NCI-H748 (cell line): Measurements from ENCODE around the gene MRFAP1L1.
A peak's percentile ranks its signal among the peaks of the same experiment; 100 is the strongest.
"Not testable (repeated sequence)": the region's sequence is repeated elsewhere in the genome, so short reads cannot be mapped to it uniquely, and the experiment has no call there.

Experiments
- DNase-seq: peaks from one replicate; lab custom pipeline; 2025; ENCODE audit not compliant: unreplicated experiment; lab: John Stamatoyannopoulos, UW

MRFAP1L1 gene

DNA sequence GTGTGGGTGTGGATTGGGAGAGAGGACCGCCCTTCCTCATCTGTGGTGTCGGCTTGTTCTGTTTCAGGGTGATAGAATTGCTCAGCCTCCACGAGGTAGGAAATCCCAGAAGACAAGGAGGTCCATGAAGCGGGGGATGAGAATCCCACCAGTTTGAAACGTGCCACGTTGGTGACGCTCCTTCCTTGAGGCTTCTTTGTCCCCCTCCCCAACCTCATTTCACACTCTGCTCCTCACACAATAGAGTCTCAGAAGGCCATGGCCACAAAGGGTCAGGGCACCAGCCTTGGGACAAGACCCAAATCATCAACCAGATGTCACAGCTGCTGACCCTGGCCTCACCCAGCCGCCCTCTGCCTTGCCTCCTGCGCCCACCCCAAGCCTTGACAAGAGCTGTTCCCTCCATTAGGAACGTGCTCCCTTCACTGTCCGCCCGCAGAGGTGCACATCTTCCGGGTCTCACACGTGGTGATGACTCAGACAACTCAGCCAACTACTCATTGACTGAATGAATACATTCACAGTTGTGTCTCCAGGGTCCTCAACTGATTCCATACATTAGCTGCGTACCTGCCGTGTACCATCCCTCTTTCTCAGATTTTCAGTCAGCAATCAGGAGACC lies 24.6 kb upstream of the MRFAP1L1 start:
- DNase-seq, result no peak

DNA sequence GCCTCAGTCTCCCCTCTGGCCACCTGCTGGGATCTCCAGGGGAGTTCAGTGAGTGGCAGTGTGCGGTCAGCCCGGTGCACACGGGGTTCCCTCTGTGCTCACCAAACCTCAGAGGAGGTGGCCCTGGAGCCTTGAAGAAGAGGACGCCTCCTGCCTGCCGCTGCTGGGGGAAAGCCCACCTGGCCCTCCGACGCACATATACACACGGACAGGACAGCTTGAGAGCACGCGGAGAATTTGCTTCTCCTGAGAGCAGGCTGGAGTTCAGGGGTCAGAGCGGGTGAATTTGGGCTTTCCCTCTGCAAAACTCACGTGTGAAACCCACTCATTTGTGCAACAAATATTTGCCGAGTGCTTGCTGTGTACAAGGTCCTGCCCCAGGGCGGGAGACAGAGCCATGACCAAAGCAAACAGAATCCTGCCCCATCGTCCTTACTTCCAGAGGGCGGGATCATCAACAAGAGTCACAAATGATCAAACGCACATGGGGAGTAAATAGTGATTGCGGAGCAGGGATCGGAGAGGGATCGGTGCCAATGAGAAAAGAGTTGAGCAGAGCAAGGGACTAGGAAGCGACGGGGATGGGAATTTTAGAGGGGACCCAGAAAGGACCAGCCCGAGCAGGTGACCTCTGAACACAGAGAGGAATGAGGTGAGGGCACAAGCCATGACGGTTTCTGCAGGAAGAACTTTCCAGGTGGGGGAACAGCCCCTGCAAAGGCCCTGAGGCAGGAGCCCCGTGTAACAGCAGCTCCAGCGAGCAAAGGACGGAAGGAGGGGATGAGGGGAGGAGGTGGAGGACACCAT lies 23.9 kb upstream of the MRFAP1L1 start:
- DNase-seq, result no peak

DNA sequence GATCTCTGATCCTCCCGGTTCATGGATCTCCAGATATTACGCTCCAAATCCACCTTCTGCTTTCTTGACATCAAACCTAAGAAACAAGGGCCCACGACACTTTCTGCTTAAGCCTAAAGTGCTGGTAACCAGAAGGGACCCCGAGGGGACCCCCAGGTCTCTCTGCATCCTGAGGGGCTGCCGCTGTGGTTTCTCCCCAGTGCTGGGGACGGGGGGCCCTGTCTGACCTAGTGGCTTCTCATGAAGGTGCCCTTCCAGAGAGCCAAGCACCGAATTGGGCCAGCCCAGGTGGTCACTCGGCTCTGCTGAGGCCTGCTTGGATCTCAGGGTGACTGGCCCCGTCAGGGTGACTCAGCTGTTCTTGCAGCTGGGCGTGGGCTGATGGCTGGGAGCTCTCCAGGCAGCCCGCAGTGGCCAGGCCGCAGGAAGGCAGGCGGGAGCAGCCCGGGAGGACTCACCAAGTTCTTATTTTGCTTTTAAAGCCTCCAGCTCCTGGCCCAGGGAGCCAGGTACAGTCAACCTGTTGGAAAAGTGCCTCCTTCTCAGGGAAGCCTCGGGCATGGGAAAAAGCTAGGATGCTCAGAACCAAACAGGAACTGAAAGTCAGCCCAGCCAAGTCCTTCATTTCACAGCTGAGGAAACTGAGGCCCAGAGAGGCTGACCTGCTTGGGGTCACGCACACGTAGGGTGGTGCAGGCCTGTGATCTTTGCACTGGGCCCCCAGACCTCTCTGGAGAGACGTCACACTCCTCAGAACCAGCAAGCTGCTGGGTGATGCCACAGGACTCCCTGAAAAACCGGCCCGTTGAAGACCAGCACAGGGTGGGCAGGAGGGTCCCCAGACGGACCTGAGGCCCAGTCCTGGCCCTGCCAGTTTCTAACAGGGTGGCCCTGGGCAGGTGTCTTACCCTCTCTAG lies 23.0 kb upstream of the MRFAP1L1 start:
- no peak for DNase-seq

DNA sequence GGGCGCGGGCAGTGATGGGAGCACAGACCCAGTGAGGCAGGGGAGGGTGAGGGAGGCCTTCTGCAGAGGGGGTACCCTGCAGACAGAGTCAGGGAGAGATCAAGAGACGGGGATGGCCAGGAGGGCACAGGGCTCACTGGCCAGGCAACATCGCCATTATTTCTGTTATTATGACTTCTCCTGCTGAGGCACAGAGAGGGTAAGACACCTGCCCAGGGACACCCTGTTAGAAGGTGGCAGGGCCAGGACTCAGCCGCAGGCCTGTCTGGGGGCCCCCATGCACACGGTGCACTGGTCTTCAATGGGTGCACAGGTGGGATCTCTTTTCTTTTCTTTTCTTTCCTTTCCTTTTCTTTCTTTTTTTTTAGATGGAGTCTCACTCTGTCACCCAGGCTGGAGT lies 22.1 kb upstream of the MRFAP1L1 start:
- no peak for DNase-seq

DNA sequence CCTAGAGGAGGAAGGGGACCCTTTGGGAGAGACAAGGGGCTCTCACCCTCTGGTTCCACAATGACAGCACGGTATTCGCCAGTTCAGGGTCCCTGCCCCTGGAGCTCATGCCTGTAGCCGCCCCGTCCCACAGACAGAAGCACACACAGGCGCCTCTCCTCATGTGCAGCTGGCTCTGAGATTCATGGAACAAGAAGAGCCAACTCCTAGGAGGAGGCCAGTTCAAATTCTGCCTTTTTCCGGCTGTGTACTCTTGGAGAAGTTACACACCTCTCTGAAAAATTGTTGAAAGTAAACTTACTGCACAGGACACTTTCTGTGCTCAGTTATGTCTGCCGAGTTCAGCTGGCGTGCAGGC lies 21.6 kb upstream of the MRFAP1L1 start:
- DNase-seq, result no peak

DNA sequence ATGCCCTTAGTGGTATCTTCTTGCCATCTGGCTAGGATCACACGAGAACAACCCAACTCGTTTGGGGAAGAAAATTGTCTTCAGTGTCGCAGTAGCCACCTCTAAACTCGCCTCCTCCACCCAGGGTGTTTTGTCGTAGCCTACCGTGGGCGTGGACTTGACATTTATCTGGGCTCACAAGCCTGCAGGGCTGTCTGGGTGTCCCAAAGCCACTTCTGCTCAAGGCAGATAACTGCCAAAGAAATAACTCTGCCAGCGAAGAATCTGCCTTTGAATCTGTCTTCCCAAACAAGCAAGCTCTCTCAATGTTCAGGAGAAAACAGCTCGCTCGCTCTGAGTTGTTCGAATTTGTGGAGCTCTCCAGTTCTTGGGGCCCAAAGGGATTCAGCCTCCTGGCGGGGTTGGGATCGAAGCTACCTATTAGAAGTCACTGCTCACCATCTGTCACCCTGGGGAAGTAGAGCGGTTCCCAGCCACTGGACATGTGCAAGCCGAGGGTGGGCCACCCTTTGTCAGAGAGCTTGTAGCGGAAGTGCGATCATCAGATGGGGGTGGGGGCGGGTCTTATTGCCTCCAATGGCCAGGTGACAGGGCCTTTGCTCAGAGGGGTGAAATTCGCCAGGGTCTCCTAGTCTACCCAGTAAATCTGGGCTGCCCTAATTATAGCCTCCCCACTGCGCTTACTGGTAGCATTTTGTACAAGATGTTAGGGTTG lies 21.1 kb upstream of the MRFAP1L1 start:
- no peak for DNase-seq

DNA sequence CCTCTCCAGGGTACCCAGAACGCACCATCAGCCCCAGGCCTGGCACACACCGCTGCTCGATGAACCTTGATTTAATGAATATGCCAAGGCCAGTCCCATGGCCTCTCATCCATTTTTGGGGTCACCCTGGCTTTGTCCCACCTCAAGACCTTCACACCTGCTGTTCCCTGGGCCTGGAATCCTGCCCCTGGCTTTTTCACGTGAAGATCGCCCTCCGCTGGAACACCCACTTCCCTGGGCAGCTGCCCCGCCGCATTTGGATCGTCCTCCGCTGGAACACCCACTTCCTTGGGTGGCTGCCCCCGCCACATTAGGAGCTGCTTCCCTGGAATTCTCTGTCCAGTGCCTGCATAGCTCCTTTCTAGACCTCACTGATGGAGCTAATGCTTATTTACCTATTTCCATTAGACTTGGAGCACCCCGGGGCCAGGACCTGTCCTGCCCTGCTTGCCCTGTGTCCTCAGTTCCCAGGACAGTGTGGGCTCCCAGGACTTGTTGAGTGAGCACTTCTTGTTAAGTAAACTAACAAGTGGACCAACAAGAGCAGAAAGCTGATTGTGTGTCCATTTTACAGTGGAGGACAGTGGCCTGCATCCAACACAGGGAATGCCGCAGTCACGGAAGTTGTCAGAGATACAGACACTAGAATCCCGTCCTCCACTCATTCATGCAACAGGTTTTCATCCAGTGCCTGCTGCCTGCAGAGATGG lies 18.8 kb upstream of the MRFAP1L1 start:
- no peak for DNase-seq

DNA sequence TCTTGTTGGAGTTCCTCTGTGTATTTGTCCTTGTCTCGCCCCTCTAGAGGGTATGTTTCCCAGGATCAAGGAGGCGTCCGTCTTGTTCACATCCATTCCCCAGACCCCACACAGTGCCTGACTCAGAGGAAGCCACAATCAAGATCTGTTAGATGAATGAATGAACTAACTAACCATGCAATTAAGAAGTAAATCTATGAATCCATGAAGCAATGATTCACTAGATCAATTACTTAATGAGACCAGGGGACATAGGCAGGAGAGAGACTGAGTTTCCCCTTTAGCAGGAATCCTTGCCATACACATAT lies 18.2 kb upstream of the MRFAP1L1 start:
- DNase-seq, result no peak

DNA sequence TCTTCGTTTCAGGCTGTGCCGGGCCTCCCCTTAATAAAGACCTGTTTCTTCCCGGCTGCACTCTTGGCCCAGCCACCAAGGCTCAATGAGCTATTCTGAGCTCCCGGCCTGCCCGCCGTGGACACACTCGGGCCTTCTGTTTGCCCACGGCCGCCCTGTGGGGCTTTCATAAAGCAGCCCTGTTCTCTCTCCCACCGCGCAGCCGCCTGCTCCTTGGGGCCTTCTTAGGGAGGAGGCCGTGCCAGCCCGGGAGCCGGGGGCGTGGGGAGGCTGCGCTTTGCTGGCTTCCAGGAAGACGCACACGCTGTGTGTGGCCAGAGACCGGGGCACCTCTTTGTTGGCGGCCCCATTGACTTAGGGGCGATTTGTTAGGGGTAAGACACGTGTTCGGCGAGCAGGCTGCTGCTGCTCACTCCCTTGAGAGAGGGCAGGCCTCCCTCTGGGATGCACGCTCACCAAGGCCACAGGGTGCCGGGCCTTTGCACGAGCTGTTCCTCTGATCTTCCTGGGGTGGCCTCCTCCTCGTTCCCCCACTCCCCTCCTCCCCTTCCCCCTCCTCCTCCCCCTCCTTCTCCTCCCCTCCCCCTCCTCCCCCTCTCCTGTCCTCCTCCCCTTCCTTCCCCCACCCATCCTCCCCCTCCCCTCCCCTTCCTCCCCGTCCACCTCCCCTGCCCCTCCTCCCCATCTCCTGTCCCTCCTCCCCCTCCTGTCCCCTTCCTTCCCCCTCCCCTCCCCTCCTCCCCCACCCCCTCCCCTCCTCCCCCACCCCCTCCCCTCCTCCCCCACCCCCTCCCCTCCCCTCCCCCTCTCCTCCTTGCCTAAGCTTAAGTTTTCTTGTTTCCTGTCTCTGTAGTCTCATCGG lies 17.6 kb upstream of the MRFAP1L1 start:
- DNase-seq, result no peak

DNA sequence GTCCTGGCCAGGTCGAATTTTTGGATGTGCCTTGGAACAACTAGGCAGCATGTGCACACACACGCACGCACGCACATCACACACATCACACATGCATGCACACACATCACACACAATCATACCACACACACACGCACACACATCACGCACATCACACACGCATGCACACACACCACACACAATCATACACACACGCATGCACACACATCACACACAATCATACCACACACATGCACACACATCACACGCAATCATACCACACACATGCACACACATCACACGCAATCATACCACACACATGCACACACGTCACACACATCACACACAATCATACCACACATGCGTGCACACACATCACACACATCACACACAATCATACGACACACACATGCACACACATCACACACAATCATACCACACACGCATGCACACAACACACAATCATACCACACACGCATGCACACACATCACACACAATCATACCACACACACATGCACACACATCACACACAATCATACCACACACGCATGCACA lies 15.8 kb upstream of the MRFAP1L1 start:
- DNase-seq, result not testable (repeated sequence)

DNA sequence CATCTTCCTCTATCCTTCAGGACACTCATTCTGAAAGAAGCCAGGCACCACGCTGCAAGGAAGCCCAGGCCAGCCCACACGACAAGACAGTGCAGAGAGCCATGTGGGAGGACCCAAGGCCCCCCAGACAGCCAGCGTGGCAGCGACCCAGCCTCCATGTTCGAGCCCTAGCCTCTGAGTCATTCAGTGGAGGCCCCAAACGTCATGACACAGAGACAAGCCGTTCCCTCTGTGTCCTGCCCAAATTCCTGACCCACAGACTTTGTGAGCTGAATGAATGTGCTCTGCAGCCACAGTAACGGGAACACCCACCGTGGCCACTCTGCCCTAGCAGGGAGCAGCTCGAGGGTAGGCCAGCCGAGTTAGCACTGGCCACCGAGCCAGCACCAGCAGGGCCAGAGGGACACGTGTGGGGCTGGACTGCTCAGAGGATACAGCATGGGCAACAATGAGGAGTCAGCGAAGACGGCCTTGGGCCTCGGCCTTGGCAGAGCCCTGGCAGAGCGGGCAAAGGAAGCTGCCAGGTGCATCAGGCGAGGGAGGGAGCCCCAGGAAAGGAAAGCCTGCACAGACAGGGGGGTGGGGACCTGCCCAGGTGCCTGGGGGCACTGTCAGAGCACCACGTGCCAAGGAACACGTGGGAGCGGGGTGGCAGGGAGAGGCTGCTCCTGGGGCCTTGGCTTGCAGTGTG lies 14.9 kb upstream of the MRFAP1L1 start:
- DNase-seq, result no peak

DNA sequence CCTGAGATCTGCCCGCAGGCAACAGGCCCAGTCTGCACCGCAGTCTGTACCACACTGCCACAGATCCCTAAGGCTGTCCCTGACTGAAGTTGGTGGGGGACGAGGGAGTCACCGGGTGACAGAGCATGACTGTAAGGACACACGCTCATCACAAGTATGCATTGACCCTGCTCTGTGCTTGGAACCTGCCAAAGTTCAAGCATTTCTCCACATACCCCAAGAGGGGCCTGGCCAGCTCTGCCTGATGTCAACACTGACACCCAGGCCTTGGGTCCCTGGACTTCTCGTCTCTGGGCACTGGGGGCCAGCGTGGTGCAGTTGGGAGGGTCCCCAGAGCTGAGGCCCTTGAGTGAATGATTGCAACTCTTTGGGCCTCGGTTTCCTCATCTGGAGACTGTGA lies 14.2 kb upstream of the MRFAP1L1 start:
- no peak for DNase-seq

DNA sequence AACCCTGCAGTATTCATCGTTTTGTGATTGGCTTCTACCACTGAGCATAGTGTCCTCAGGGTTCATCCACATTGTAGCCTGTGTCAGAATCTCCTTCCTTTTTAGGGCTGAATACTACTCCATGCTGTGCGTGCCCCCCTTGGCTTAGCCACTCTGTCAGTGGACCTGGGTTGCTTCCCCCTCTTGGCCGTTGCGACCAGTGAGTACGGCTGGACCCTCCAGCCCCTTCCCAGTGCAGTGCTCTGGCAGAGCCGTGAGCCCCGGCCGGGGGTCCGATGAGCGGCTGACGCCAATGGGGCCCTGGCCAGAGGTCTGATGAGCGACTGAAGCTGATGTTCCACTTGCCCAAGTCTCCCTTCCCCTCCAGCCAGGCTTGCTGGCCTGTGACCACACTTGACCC lies 13.2 kb upstream of the MRFAP1L1 start:
- no peak for DNase-seq

DNA sequence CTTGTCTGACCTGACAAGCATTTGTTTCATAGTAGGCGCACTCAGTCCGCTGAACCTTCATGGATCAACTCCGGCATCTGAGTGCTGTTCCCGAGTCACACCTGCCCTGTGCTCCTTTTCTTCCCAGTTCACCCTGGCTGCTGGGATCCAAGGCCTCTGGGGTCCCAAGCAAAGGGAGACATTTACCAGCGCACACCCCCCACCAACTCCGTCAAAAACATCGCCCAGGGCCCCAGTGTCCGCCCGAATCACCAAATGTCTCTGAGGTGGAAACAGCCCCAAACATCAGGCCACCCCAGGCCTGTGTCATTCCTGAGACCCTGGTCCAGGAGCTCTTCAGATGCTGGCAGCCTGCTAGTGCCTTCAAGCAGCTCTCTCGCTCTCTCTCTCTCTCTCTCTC lies 11.5 kb upstream of the MRFAP1L1 start:
- no peak for DNase-seq

DNA sequence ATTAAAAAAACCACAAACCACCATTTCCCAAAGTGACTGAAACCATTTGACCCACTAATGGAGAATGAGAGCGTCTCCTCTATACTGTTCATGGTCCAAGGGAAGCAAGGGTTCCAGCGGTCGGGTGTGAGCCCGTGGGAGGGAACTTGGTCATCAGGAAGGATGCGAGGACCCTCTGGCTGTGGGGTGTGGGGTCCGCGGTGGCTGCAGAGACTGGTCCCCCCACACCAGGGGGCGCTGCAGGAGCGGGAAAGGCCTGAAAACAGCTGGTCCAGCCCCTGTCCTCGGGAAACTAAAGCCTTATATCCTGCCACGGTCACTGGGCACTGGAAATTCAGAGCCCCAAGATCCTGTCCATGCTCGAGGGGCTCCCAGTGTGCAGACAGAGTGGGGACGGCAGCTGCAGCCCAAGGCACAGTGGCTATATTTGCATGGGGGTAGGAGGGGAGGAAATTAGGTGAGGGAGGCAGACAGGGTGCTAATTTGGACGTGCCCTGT lies 10.6 kb upstream of the MRFAP1L1 start:
- DNase-seq, result peak; percentile 66

DNA sequence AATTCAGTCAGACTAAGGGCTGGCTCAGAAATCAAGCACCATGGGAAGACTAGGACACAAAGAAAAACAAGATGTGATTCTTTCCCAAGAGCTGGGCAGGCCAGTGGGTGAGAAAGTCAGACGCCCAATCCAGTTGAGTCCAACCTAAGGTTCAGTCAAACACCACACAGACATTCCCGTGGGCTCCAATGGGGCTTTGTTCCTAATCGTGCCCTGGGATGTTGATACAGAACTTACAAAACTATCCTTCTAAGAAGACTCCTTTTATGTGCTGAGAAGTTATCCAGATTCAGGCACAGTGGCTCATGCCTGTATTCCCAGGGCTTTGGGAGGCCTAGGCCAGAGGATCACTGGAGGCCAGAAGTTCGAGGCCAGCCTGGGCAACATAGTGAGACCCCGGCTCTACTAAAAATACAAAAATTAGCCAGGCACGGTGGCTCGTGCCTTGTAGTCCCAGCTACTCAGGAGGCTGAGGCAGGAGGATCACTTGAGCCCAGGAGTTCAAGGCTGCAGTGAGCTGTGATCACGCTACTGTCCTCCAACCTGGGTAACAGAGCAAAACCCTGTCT lies 10.0 kb upstream of the MRFAP1L1 start:
- DNase-seq, result no peak

DNA sequence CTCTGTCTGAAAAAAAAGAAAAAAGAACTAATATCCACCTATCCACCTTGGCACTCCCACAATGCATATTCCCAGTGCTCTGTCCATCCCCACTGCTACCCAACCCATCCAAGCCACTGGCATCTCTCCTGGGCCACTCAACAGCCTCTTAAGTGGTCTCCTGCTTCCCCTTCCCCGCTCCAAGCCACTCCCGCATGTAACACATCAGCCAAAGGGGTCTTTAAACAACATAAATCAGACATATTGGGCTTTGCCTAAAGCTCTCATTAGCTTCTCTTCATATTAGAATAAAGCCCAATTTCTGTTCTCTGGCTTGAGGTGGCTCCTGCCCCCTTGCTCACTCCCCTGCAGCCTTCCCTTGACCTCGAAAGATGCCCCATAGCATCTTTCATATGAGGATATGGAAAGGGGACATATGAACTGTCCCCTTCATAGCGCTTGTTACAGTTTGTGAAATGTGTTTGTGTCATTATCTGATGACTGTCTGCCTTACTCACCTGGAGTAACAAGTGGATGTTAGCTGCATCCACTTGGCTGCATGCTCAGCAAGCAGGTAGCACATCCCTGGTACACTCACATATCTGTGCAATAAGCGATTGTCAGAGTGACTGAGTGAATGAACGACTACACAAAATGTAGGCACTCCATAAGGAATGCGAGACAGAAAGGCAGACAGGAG lies 9.4 kb upstream of the MRFAP1L1 start:
- DNase-seq, result no peak
